IMR-90 (cell line): ENCODE measurements around the gene TPP1. TPM values are rescaled to one million over a fixed set of nuclear protein-coding genes. Genes with fewer than 3 reads are reported as not detected.

Experiments
- ATAC-seq: fragments of 200-7000 bp; cut with Tn5 transposase; 2 replicates; pipeline ENCODE4 v1.9.1; 2020; ENCODE audit warnings: low read depth, mild to moderate bottlenecking, moderate library complexity
- BruUV-seq: library from RNA; stranded (reverse); fragments of 400-500 nt; replicated peaks from 2 replicates; lab custom pipeline; 2021; lab: Mats Ljungman, UMichigan
- CTCF ChIA-PET: fragments of 300-600 bp; formaldehyde crosslinking; extraction: SDS; loops from one replicate; lab custom pipeline; 2021; ENCODE audit warnings: antibody characterized with exemption; lab: Yijun Ruan, JAX
- POLR2A ChIA-PET: fragments of 300-600 bp; sonication (Branson Sonifier 250); formaldehyde crosslinking; loops from one replicate; lab custom pipeline; 2022; ENCODE audit warnings: antibody characterized with exemption; ENCODE audit not compliant: unreplicated experiment; lab: Charles Lee
- DNase-seq: peaks from one replicate; pipeline ENCODE4 v3.0.0; 2013
- H2AFZ ChIP-seq: replicated peaks from 2 replicates; pipeline ENCODE3; 2013; ENCODE audit warnings: low read length, mild to moderate bottlenecking; ENCODE audit not compliant: poor library complexity
- H2AK5ac ChIP-seq: 2 replicates; pipeline ENCODE4 v1.6.1; 2013; ENCODE audit warnings: low read depth, low read length, inconsistent platforms
- H2AK9ac ChIP-seq: replicated peaks from 2 replicates; pipeline ENCODE3; 2013; ENCODE audit warnings: mild to moderate bottlenecking, low read depth, low read length, moderate library complexity; ENCODE audit not compliant: poor library complexity
- H2BK120ac ChIP-seq: 2 replicates; pipeline ENCODE4 v1.6.1; 2013; ENCODE audit warnings: low read depth, low read length, inconsistent platforms
- H2BK15ac ChIP-seq: 3 replicates; pipeline ENCODE4 v1.6.1; 2013; ENCODE audit warnings: low read depth, low read length, inconsistent platforms
- H2BK20ac ChIP-seq: 2 replicates; pipeline ENCODE4 v1.6.1; 2013; ENCODE audit warnings: low read depth, mild to moderate bottlenecking, inconsistent platforms, low read length, moderate library complexity
- H2BK5ac ChIP-seq: 2 replicates; pipeline ENCODE4 v1.6.1; 2013; ENCODE audit warnings: mild to moderate bottlenecking, low read depth, low read length, inconsistent platforms; ENCODE audit not compliant: poor library complexity, severe bottlenecking
- H3K14ac ChIP-seq: replicated peaks from 2 replicates; pipeline ENCODE4 v1.6.1; 2013; ENCODE audit warnings: low read depth, low read length, inconsistent platforms
- H3K18ac ChIP-seq: 2 replicates; pipeline ENCODE4 v1.6.1; 2013; ENCODE audit warnings: low read depth, low read length, control low read depth
- H3K23ac ChIP-seq: 2 replicates; pipeline ENCODE4 v1.6.1; 2013; ENCODE audit warnings: low read depth, low read length, inconsistent platforms
- H3K27ac ChIP-seq: 2 replicates; pipeline ENCODE4 v1.5.1; 2013; ENCODE audit warnings: mild to moderate bottlenecking, control low read depth, low read length; ENCODE audit not compliant: insufficient read depth
- H3K27me3 ChIP-seq: 2 replicates; pipeline ENCODE4 v1.6.1; 2013; ENCODE audit warnings: low read length; ENCODE audit not compliant: control insufficient read depth, insufficient read depth
- H3K36me3 ChIP-seq: 2 replicates; pipeline ENCODE4 v1.6.1; 2013; ENCODE audit warnings: low read length, mixed read lengths; ENCODE audit not compliant: control insufficient read depth, insufficient read depth
- H3K4ac ChIP-seq: 2 replicates; pipeline ENCODE4 v1.6.1; 2013; ENCODE audit warnings: low read depth, low read length, inconsistent platforms
- H3K4me1 ChIP-seq: 2 replicates; pipeline ENCODE4 v1.6.1; 2013; ENCODE audit warnings: low read length, mixed read lengths; ENCODE audit not compliant: control insufficient read depth, insufficient read depth
- H3K4me2 ChIP-seq: 2 replicates; pipeline ENCODE4 v1.6.1; 2013; ENCODE audit warnings: low read depth, mild to moderate bottlenecking, control low read depth, low read length, moderate library complexity
- H3K4me3 ChIP-seq: 2 replicates; pipeline ENCODE4 v1.5.1; 2013; ENCODE audit warnings: low read depth, mild to moderate bottlenecking, control low read depth, low read length, moderate library complexity; ENCODE audit not compliant: insufficient read depth
- H3K56ac ChIP-seq: 2 replicates; pipeline ENCODE4 v1.6.1; 2013; ENCODE audit warnings: low read length, inconsistent platforms; ENCODE audit not compliant: insufficient read depth; ENCODE audit errors: extremely low read depth
- H3K79me1 ChIP-seq, 2 experiments: 2 replicates each; pipeline ENCODE4 v1.6.1; 2013; ENCODE audit warnings: low read length in 2 of 2, inconsistent platforms in 1 of 2, low read depth in 1 of 2
- H3K9ac ChIP-seq: 2 replicates; pipeline ENCODE4 v1.6.1; 2013; ENCODE audit warnings: low read depth, low read length, control low read depth
- H3K9me1 ChIP-seq: 2 replicates; pipeline ENCODE4 v1.6.1; 2013; ENCODE audit warnings: low read length, inconsistent platforms; ENCODE audit not compliant: insufficient read depth
- H3K9me3 ChIP-seq: 2 replicates; pipeline ENCODE4 v1.6.1; 2013; ENCODE audit warnings: low read length; ENCODE audit not compliant: control insufficient read depth, insufficient read depth
- H4K20me1 ChIP-seq: 2 replicates; pipeline ENCODE4 v1.6.1; 2013; ENCODE audit warnings: low read length, inconsistent platforms; ENCODE audit not compliant: insufficient read depth
- H4K5ac ChIP-seq: 2 replicates; pipeline ENCODE4 v1.6.1; 2013; ENCODE audit warnings: mild to moderate bottlenecking, low read depth, low read length, control low read depth
- H4K8ac ChIP-seq, 2 experiments: 2 replicates each; pipeline ENCODE4 v1.6.1; 2013; ENCODE audit warnings: low read depth in 2 of 2, low read length in 2 of 2, control low read depth in 1 of 2, inconsistent platforms in 1 of 2
- H4K91ac ChIP-seq: 2 replicates; pipeline ENCODE4 v1.6.1; 2013; ENCODE audit warnings: low read depth, low read length, inconsistent platforms; ENCODE audit not compliant: insufficient read depth
- BHLHE40 ChIP-seq: fragments of 150-350 bp; IDR thresholded peaks from 2 replicates; pipeline ENCODE4 v1.6.1; 2016; ENCODE audit warnings: mild to moderate bottlenecking, low read depth, low read length
- CEBPB ChIP-seq: IDR thresholded peaks from 2 replicates; pipeline ENCODE4 v1.6.1; 2012; ENCODE audit warnings: low read depth, low read length, improper control_type of control experiment
- CTCF ChIP-seq: conservative IDR thresholded peaks from 2 replicates; pipeline ENCODE4 v1.5.1; 2012; ENCODE audit warnings: mild to moderate bottlenecking, low read depth, low read length, improper control_type of control experiment
- FOS ChIP-seq: fragments of 150-350 bp; IDR thresholded peaks from 2 replicates; pipeline ENCODE4 v1.6.1; 2016; ENCODE audit warnings: low read depth, low read length
- MAFK ChIP-seq: IDR thresholded peaks from 2 replicates; pipeline ENCODE4 v1.6.1; 2012; ENCODE audit warnings: low read depth, low read length, improper control_type of control experiment
- MAZ ChIP-seq: IDR thresholded peaks from 2 replicates; pipeline ENCODE4 v1.6.1; 2012; ENCODE audit warnings: low read depth, mild to moderate bottlenecking, low read length, improper control_type of control experiment, moderate library complexity, borderline replicate concordance
- POLR2A ChIP-seq: IDR thresholded peaks from 2 replicates; pipeline ENCODE4 v1.6.1; 2012; ENCODE audit warnings: mild to moderate bottlenecking, low read depth, low read length
- RCOR1 ChIP-seq: IDR thresholded peaks from 2 replicates; pipeline ENCODE4 v1.6.1; 2012; ENCODE audit warnings: mild to moderate bottlenecking, low read length, improper control_type of control experiment; ENCODE audit not compliant: insufficient replicate concordance
- RFX5 ChIP-seq: IDR thresholded peaks from 2 replicates; pipeline ENCODE4 v1.8.0; 2012; ENCODE audit warnings: low read depth, mild to moderate bottlenecking, low read length, moderate library complexity
- WGBS, 2 experiments: methylation state at CpG; one replicate each; pipeline versions ENCODE4 v1.1.5 to v1.1.7; 2013; ENCODE audit warnings: missing lambda C conversion rate in 2 of 2; ENCODE audit not compliant: insufficient read length in 1 of 2; ENCODE audit errors: extremely low coverage in 2 of 2; 5-methylcytosine and 5-hydroxymethylcytosine counted together
- dilution Hi-C: fragments of 300-500 bp; cut with HindIII; formaldehyde crosslinking; loops from one replicate; pipeline ENCODE4 v1.14.3; 2018; ENCODE audit warnings: low sequenced_read_pairs; ENCODE audit not compliant: unreplicated experiment
- in situ Hi-C: fragments of 300-500 bp; cut with MboI; formaldehyde crosslinking; loops from 3 replicates; pipeline ENCODE4 v1.14.3; 2019; ENCODE audit warnings: low sequenced_read_pairs, inconsistent platforms, mixed read lengths
- intact Hi-C: fragments of 100-400 bp; cut with micrococcal nuclease; formaldehyde crosslinking; loops from 2 replicates; pipeline ENCODE4 v1.10.0; 2022
- polyA plus RNA-seq, 3 experiments: library from polyadenylated mRNA; depleted of rRNA; stranded (reverse); fragments of >200 nt; gene quantifications; 2 replicates each; pipeline ENCODE4 v1.2.3, GENCODE V29; 2012; ENCODE audit warnings: low replicate concordance in 1 of 3
- total RNA-seq: library from RNA; depleted of rRNA; stranded (reverse); fragments of >200 nt; gene quantifications from 2 replicates; pipeline ENCODE4 v1.2.3, GENCODE V29; 2012

TPP1 gene
- total and polyA plus RNA-seq, 2 of the 4 experiments (the other 2 are of a cell fraction), result 33.5 to 108 TPM

- TF ChIP-seq CEBPB (no peak), FOS (no peak), MAFK (no peak)
Observed at GRCh38 chr11:6615046-6615445, 4.2 kb downstream of the TPP1 start (continued).

DNA sequence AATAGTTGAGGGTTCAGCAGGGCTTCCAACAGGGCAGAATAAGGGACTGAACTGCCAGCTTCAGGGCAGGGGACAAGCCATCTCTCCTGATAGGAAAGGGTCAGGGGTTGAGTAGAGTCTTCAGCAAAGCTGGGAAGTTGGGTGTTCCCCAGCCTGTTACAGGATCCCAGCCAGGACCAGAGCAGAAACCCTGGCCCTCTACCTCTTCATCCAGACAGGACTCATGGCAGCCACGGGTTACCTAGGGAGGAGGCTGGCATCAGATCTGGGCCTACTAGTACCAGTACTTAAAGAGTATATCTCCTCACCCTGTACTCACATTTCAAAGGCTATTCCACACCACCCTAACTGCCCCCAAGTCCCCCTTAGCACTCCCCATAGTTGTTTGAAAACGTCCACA lies 4.8 kb downstream of the TPP1 start:
- Histone ChIP-seq H3K23ac (no peak overlapping the region), H2BK20ac (no peak overlapping the region), H2BK15ac (no peak overlapping the region), H4K91ac (no peak overlapping the region), H2BK120ac (no peak overlapping the region), H3K9me1 (peaks cover 26% of the 10 kb centered on the region), H3K9me3 (no peaks in the 10 kb centered on the region), H3K9ac (no peak overlapping the region), H3K4ac (no peak overlapping the region), H3K4me1 (peaks cover 21% of the 10 kb centered on the region), H3K14ac (no peak overlapping the region), H3K27ac (no peak overlapping the region), H4K20me1 (peaks cover 12% of the 10 kb centered on the region), H3K18ac (no peak overlapping the region), H3K79me1 (peaks cover 21 to 80% of the 10 kb centered on the region in 2 experiments), H2AK5ac (0 out of 2 replicates have a peak overlapping the region, but pooled peaks have one; percentile 3), H4K5ac (no peak overlapping the region), H3K4me2 (no peak overlapping the region), H3K36me3 (peaks cover 45% of the 10 kb centered on the region), H3K27me3 (no peaks in the 10 kb centered on the region), H4K8ac (no peak overlapping the region), H2BK5ac (no peak overlapping the region), H2AFZ (no peak overlapping the region), H3K4me3 (no peak overlapping the region), H3K56ac (no peak overlapping the region), H2AK9ac (no peak overlapping the region)
- intact Hi-C loops, result no loop called here
- no peak for DNase-seq
- dilution Hi-C loops, result no loop called here
- no TSS peak for BruUV-seq
- WGBS, 2 experiments, result no CpG with 5 or more reads among the region's 2 CpGs
- CTCF ChIA-PET, result no interaction called here
- POLR2A ChIA-PET, result no interaction called here
- TF ChIP-seq MAZ, result no peak
- TF ChIP-seq CTCF, result no peak
- no peak for TF ChIP-seq RFX5
- TF ChIP-seq MAFK, result no peak
- TF ChIP-seq RCOR1, result no peak
- no peak for TF ChIP-seq CEBPB
- TF ChIP-seq FOS, result no peak
- no peak for TF ChIP-seq BHLHE40
- TF ChIP-seq POLR2A, result no peak
- ATAC-seq, result no peak
- in situ Hi-C loops, result no loop called here
